NCI-H2196 (cell line): ENCODE results near the gene TMEM259.
A peak's percentile ranks its signal among the peaks of the same experiment; 100 is the strongest.

Experiments used
- DNase-seq: peaks from one replicate; lab custom pipeline; 2025; ENCODE audit not compliant: unreplicated experiment; lab: John Stamatoyannopoulos, UW

The TMEM259 gene

DNA sequence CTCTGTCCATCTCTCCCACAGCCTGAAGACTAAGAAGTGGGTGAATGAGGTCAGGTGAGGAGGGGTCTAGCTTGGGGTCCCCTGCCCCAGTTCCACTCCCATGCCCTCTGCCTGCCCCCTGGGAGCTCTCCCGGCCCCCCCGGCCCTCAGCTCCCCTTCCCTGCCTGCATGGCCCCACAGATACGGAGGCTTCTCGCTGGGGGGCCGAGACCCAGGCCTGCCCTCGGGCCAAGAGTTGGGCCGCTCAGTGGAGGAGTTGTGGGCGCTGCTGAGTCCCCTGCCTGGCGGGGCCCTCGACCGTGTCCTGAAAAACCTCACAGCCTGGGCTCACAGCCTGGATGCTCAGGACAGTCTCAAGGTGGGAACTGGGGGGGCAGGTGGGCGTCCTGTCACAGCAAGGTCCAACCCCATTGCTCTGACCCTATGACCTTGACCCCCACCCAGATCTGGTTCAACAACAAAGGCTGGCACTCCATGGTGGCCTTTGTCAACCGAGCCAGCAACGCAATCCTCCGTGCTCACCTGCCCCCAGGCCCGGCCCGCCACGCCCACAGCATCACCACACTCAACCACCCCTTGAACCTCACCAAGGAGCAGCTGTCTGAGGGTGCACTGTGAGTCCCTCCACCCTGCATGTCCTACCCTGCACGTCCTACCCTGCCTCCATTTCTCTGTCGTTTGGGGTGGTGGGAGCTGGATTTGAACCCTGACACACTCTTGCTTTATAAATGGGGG, 35.1 kb upstream of the TMEM259 start:
- DNase-seq = no peak

GRCh38 chr19:1055028-1055425, 34.1 kb upstream of the TMEM259 start:
- DNase-seq = no peak

- DNase-seq = no peak
These were observed 33.4 kb upstream of the TMEM259 start for GRCh38 chr19:1054102-1055027.

DNA sequence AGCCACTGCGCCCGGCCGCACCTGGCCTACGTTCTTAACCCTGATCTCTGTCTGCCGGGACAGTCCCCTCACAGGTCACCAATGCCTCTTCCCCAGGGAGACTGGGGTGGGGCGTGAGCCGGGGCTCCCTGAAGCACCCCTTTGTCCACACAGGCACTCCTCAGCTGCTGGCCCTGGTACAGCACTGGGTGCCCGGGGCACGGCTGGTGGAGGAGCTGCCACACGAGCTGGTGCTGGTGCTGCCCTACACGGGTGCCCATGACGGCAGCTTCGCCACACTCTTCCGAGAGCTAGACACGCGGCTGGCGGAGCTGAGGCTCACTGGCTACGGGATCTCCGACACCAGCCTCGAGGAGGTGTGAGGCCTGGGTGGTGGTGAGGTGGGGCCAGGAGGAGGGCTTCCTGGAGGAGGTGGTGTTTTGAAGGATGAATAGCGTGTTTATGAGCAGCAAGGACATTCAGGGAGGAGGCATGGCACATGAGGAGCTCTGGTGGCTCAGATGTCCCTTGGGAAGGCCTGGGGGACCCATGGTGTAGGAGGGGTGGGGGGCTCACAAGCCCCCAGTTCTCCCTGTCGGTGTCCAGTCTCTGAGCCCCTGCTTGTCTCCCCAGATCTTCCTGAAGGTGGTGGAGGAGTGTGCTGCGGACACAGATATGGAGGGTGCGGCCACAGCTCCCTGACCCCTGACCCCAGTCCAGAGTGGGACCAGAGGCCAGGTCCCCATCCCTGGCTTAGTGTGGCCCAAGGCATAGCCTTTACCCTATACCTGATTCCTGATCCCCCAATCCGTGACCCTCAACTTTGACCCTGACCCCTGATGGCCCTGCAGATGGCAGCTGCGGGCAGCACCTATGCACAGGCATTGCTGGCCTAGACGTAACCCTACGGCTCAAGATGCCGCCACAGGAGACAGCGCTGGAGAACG, 32.5 kb upstream of the TMEM259 start:
- no peak for DNase-seq

DNA sequence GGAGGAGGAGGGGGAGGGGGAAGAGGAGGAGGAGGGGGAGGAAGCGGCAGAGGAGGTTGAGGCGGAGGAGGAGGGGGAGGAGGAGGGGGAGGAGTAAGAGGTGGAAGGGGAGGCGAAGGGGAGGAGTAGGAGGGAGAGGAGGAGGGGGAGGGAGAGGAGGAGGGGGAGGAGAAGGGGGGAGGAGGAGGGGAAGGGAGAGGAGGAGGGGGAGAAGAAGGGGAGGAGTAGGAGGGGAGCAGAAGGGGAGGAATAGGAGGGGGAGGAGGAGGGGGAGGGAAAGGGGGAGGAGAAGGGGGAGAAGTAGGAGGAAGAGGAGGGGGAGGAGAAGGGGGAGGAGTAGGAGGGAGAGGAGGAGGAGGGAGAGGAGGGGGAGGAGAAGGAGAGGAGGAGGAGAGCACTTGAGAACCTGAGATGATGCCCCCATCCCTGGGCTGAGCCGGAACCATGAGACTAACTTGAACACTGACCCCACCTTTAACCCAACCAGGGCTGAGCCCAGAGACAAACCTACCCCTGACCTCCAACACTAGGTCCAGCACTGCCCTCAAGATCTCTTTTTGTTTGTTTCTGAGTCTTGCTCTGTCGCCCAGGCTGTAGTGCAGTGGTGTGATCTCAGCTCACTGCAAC, 31.5 kb upstream of the TMEM259 start:
- DNase-seq = no peak

GRCh38 chr19:1051791-1052190, 30.9 kb upstream of the TMEM259 start:
- no peak for DNase-seq

GRCh38 chr19:1050989-1051788, 30.3 kb upstream of the TMEM259 start:
- DNase-seq = no peak

DNA sequence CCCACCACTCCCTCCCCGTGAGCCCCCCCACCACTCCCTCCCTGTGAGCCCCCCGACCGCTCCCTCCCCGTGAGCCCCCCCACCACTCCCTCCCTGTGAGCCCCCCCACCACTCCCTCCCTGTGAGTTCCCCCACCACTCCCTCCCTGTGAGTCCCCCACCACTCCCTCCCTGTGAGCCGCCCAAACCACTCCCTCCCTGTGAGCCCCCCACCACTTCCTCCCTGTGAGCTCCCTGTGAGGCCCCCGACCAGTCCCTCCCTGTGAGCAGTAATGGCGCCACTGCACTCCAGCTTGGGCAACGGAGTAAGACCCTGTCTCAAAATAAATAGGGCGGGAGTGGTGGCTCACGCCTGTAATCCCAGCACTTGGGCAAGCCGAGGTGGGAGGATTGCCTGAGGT, 28.9 kb upstream of the TMEM259 start:
- no peak for DNase-seq

DNA sequence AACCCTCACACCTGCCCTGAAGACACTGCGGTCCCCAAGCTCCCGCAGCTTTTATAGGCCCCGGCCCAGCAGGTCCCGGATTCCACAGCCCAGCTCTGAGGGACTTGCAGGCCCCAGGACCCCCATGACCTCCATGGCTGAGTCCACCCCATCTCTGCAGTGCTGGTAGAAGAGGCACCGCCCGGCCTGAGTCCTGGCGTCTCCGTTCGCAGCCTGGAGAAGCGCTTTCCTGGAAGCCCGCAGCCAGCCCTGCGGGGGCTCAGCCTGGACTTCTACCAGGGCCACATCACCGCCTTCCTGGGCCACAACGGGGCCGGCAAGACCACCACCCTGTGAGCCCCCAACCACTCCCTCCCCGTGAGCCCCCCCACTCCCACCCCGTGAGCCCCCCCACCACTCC, 28.2 kb upstream of the TMEM259 start:
- DNase-seq = no peak

GRCh38 chr19:1047696-1048147, 26.8 kb upstream of the TMEM259 start:
- no peak for DNase-seq

- DNase-seq = no peak
These were observed 26.1 kb upstream of the TMEM259 start for GRCh38 chr19:1046836-1047695.

DNA sequence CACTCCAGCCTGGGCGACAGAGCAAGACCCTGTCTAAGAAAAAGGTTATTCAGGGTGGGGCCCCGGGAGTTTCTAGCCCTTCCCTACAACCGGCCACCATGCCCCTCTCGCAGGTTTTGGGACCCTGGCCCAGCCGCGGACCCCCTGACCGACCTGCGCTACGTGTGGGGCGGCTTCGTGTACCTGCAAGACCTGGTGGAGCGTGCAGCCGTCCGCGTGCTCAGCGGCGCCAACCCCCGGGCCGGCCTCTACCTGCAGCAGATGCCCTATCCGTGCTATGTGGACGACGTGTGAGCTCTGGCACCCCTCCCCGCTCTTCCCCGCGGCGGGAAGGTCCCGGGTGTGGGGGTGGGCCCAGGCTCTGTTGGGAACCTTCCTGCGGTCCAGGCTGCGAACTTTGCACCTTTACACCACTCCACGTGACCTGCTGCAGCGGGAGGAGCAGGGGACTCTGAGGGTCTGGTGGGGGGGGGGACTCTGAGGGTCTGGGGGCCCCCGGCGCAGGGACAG, 25.2 kb upstream of the TMEM259 start:
- no peak for DNase-seq

DNA sequence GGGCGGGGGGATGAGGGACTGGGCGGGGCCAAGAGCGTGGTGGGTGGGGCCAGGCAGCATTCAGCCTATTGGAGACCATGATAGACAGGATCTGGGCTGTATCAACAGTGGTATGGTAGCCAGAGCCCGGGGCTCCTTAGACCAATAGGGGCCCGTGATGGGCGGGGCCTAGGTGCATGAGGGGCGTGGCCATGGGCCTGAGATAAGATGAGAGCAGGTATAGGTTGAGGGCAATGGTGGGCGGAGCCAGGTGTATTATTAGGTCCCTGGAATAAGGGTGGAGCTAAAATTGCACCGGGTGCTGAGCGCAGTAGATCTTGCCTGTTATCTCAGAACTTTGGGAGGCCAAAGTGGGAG, 24.3 kb upstream of the TMEM259 start:
- DNase-seq = peak; percentile 53

- DNase-seq = no peak
These were observed 22.0 kb upstream of the TMEM259 start for GRCh38 chr19:1042689-1043511.

- no peak for DNase-seq
These were observed 21.1 kb upstream of the TMEM259 start for GRCh38 chr19:1041835-1042685.

- no peak for DNase-seq
These were observed 20.4 kb upstream of the TMEM259 start for GRCh38 chr19:1041272-1041834.
